IMR-90 (cell line): Measurements from ENCODE around the gene CHCHD1. TPM values are rescaled to one million over a fixed set of nuclear protein-coding genes. Genes with fewer than 3 reads are reported as not detected.
"Not testable (repeated sequence)": the region's sequence is repeated elsewhere in the genome, so short reads cannot be mapped to it uniquely, and the experiment has no call there.

ENCODE experiments used
- ATAC-seq: fragments of 200-7000 bp; cut with Tn5 transposase; 2 replicates; pipeline ENCODE4 v1.9.1; 2020; ENCODE audit warnings: low read depth, mild to moderate bottlenecking, moderate library complexity
- BruUV-seq: library from RNA; stranded (reverse); fragments of 400-500 nt; replicated peaks from 2 replicates; lab custom pipeline; 2021; lab: Mats Ljungman, UMichigan
- CTCF ChIA-PET: fragments of 300-600 bp; formaldehyde crosslinking; extraction: SDS; loops from one replicate; lab custom pipeline; 2021; ENCODE audit warnings: antibody characterized with exemption; lab: Yijun Ruan, JAX
- POLR2A ChIA-PET: fragments of 300-600 bp; sonication (Branson Sonifier 250); formaldehyde crosslinking; loops from one replicate; lab custom pipeline; 2022; ENCODE audit warnings: antibody characterized with exemption; ENCODE audit not compliant: unreplicated experiment; lab: Charles Lee
- DNase-seq: peaks from one replicate; pipeline ENCODE4 v3.0.0; 2013
- H2AFZ ChIP-seq: replicated peaks from 2 replicates; pipeline ENCODE3; 2013; ENCODE audit warnings: low read length, mild to moderate bottlenecking; ENCODE audit not compliant: poor library complexity
- H2AK5ac ChIP-seq: 2 replicates; pipeline ENCODE4 v1.6.1; 2013; ENCODE audit warnings: low read depth, low read length, inconsistent platforms
- H2AK9ac ChIP-seq: replicated peaks from 2 replicates; pipeline ENCODE3; 2013; ENCODE audit warnings: mild to moderate bottlenecking, low read depth, low read length, moderate library complexity; ENCODE audit not compliant: poor library complexity
- H2BK120ac ChIP-seq: 2 replicates; pipeline ENCODE4 v1.6.1; 2013; ENCODE audit warnings: low read depth, low read length, inconsistent platforms
- H2BK15ac ChIP-seq: 3 replicates; pipeline ENCODE4 v1.6.1; 2013; ENCODE audit warnings: low read depth, low read length, inconsistent platforms
- H2BK20ac ChIP-seq: 2 replicates; pipeline ENCODE4 v1.6.1; 2013; ENCODE audit warnings: low read depth, mild to moderate bottlenecking, inconsistent platforms, low read length, moderate library complexity
- H2BK5ac ChIP-seq: 2 replicates; pipeline ENCODE4 v1.6.1; 2013; ENCODE audit warnings: mild to moderate bottlenecking, low read depth, low read length, inconsistent platforms; ENCODE audit not compliant: poor library complexity, severe bottlenecking
- H3K14ac ChIP-seq: replicated peaks from 2 replicates; pipeline ENCODE4 v1.6.1; 2013; ENCODE audit warnings: low read depth, low read length, inconsistent platforms
- H3K18ac ChIP-seq: 2 replicates; pipeline ENCODE4 v1.6.1; 2013; ENCODE audit warnings: low read depth, low read length, control low read depth
- H3K23ac ChIP-seq: 2 replicates; pipeline ENCODE4 v1.6.1; 2013; ENCODE audit warnings: low read depth, low read length, inconsistent platforms
- H3K27ac ChIP-seq: 2 replicates; pipeline ENCODE4 v1.5.1; 2013; ENCODE audit warnings: mild to moderate bottlenecking, control low read depth, low read length; ENCODE audit not compliant: insufficient read depth
- H3K27me3 ChIP-seq: 2 replicates; pipeline ENCODE4 v1.6.1; 2013; ENCODE audit warnings: low read length; ENCODE audit not compliant: control insufficient read depth, insufficient read depth
- H3K36me3 ChIP-seq: 2 replicates; pipeline ENCODE4 v1.6.1; 2013; ENCODE audit warnings: low read length, mixed read lengths; ENCODE audit not compliant: control insufficient read depth, insufficient read depth
- H3K4ac ChIP-seq: 2 replicates; pipeline ENCODE4 v1.6.1; 2013; ENCODE audit warnings: low read depth, low read length, inconsistent platforms
- H3K4me1 ChIP-seq: 2 replicates; pipeline ENCODE4 v1.6.1; 2013; ENCODE audit warnings: low read length, mixed read lengths; ENCODE audit not compliant: control insufficient read depth, insufficient read depth
- H3K4me2 ChIP-seq: 2 replicates; pipeline ENCODE4 v1.6.1; 2013; ENCODE audit warnings: low read depth, mild to moderate bottlenecking, control low read depth, low read length, moderate library complexity
- H3K4me3 ChIP-seq: 2 replicates; pipeline ENCODE4 v1.5.1; 2013; ENCODE audit warnings: low read depth, mild to moderate bottlenecking, control low read depth, low read length, moderate library complexity; ENCODE audit not compliant: insufficient read depth
- H3K56ac ChIP-seq: 2 replicates; pipeline ENCODE4 v1.6.1; 2013; ENCODE audit warnings: low read length, inconsistent platforms; ENCODE audit not compliant: insufficient read depth; ENCODE audit errors: extremely low read depth
- H3K79me1 ChIP-seq, 2 experiments: 2 replicates each; pipeline ENCODE4 v1.6.1; 2013; ENCODE audit warnings: low read length in 2 of 2, inconsistent platforms in 1 of 2, low read depth in 1 of 2
- H3K9ac ChIP-seq: 2 replicates; pipeline ENCODE4 v1.6.1; 2013; ENCODE audit warnings: low read depth, low read length, control low read depth
- H3K9me1 ChIP-seq: 2 replicates; pipeline ENCODE4 v1.6.1; 2013; ENCODE audit warnings: low read length, inconsistent platforms; ENCODE audit not compliant: insufficient read depth
- H3K9me3 ChIP-seq: 2 replicates; pipeline ENCODE4 v1.6.1; 2013; ENCODE audit warnings: low read length; ENCODE audit not compliant: control insufficient read depth, insufficient read depth
- H4K20me1 ChIP-seq: 2 replicates; pipeline ENCODE4 v1.6.1; 2013; ENCODE audit warnings: low read length, inconsistent platforms; ENCODE audit not compliant: insufficient read depth
- H4K5ac ChIP-seq: 2 replicates; pipeline ENCODE4 v1.6.1; 2013; ENCODE audit warnings: mild to moderate bottlenecking, low read depth, low read length, control low read depth
- H4K8ac ChIP-seq, 2 experiments: 2 replicates each; pipeline ENCODE4 v1.6.1; 2013; ENCODE audit warnings: low read depth in 2 of 2, low read length in 2 of 2, control low read depth in 1 of 2, inconsistent platforms in 1 of 2
- H4K91ac ChIP-seq: 2 replicates; pipeline ENCODE4 v1.6.1; 2013; ENCODE audit warnings: low read depth, low read length, inconsistent platforms; ENCODE audit not compliant: insufficient read depth
- WGBS, 2 experiments: methylation state at CpG; one replicate each; pipeline versions ENCODE4 v1.1.5 to v1.1.7; 2013; ENCODE audit warnings: missing lambda C conversion rate in 2 of 2; ENCODE audit not compliant: insufficient read length in 1 of 2; ENCODE audit errors: extremely low coverage in 2 of 2; 5-methylcytosine and 5-hydroxymethylcytosine counted together
- dilution Hi-C: fragments of 300-500 bp; cut with HindIII; formaldehyde crosslinking; loops from one replicate; pipeline ENCODE4 v1.14.3; 2018; ENCODE audit warnings: low sequenced_read_pairs; ENCODE audit not compliant: unreplicated experiment
- in situ Hi-C: fragments of 300-500 bp; cut with MboI; formaldehyde crosslinking; loops from 3 replicates; pipeline ENCODE4 v1.14.3; 2019; ENCODE audit warnings: low sequenced_read_pairs, inconsistent platforms, mixed read lengths
- intact Hi-C: fragments of 100-400 bp; cut with micrococcal nuclease; formaldehyde crosslinking; loops from 2 replicates; pipeline ENCODE4 v1.10.0; 2022
- polyA plus RNA-seq, 3 experiments: library from polyadenylated mRNA; depleted of rRNA; stranded (reverse); fragments of >200 nt; gene quantifications; 2 replicates each; pipeline ENCODE4 v1.2.3, GENCODE V29; 2012; ENCODE audit warnings: low replicate concordance in 1 of 3
- total RNA-seq: library from RNA; depleted of rRNA; stranded (reverse); fragments of >200 nt; gene quantifications from 2 replicates; pipeline ENCODE4 v1.2.3, GENCODE V29; 2012

The CHCHD1 gene
- total and polyA plus RNA-seq, 2 of the 4 experiments (the other 2 are of a cell fraction): 11.5 to 21.0 TPM

GRCh38 chr10:73796035-73796434 is 14.2 kb downstream of the CHCHD1 start:
- H3K23ac ChIP-seq, H3K56ac ChIP-seq, H3K9me1 ChIP-seq, H2AK5ac ChIP-seq, H2BK20ac ChIP-seq, H3K27me3 ChIP-seq, CTCF ChIA-PET, H4K20me1 ChIP-seq, H2BK5ac ChIP-seq, DNase-seq, H4K91ac ChIP-seq, H4K8ac ChIP-seq, H3K4ac ChIP-seq, intact Hi-C loops, H3K4me1 ChIP-seq, H3K4me3 ChIP-seq, H3K9me3 ChIP-seq, in situ Hi-C loops, H2AK9ac ChIP-seq, H4K5ac ChIP-seq, dilution Hi-C loops, H2AFZ ChIP-seq, H2BK15ac ChIP-seq, ATAC-seq, POLR2A ChIA-PET, H3K4me2 ChIP-seq, H3K9ac ChIP-seq, H3K14ac ChIP-seq, BruUV-seq, H3K18ac ChIP-seq, H3K27ac ChIP-seq, H2BK120ac ChIP-seq: not testable (repeated sequence)
- Histone ChIP-seq H3K36me3 (peaks cover 88% of the 10 kb centered on the region), H3K79me1 (peaks cover 10 to 19% of the 10 kb centered on the region in 2 experiments; a peak in 3 of 4 replicates)
- WGBS, 2 experiments: no CpG with 5 or more reads among the region's 8 CpGs
